Osteocyte (in vitro differentiated cells): Measurements from ENCODE around the gene VPS8. TPM values are rescaled to one million over a fixed set of nuclear protein-coding genes. Genes with fewer than 3 reads are reported as not detected.
A peak's percentile ranks its signal among the peaks of the same experiment; 100 is the strongest.

Experiments used
- DNase-seq: peaks from one replicate; pipeline ENCODE4 v3.0.0; 2021; ENCODE audit warnings: mixed read lengths; ENCODE audit not compliant: unreplicated experiment; ENCODE audit errors: extremely low spot score
- H3K27ac Mint-ChIP-seq: one replicate; pipeline ENCODE4 v1.8.0; 2021; ENCODE audit warnings: mild to moderate bottlenecking, mixed read lengths; ENCODE audit not compliant: unreplicated experiment
- H3K27me3 Mint-ChIP-seq: one replicate; pipeline ENCODE4 v1.8.0; 2021; ENCODE audit warnings: mixed read lengths; ENCODE audit not compliant: unreplicated experiment
- H3K36me3 Mint-ChIP-seq: one replicate; pipeline ENCODE4 v1.8.0; 2021; ENCODE audit warnings: mixed read lengths; ENCODE audit not compliant: unreplicated experiment
- H3K4me1 Mint-ChIP-seq: one replicate; pipeline ENCODE4 v1.8.0; 2021; ENCODE audit warnings: mixed read lengths; ENCODE audit not compliant: unreplicated experiment
- H3K4me3 Mint-ChIP-seq: one replicate; pipeline ENCODE4 v1.8.0; 2021; ENCODE audit warnings: mild to moderate bottlenecking, moderate library complexity, mixed read lengths; ENCODE audit not compliant: unreplicated experiment
- H3K9me3 Mint-ChIP-seq: one replicate; pipeline ENCODE4 v1.8.0; 2021; ENCODE audit warnings: mixed read lengths; ENCODE audit not compliant: unreplicated experiment
- long read RNA-seq: library from polyadenylated mRNA; unstranded; transcript quantifications from one replicate; pipeline ENCODE4 v2.0.0, GENCODE V29; 2021
- total RNA-seq: library from RNA; stranded (reverse); gene quantifications from 2 replicates; pipeline ENCODE4 v1.2.1, GENCODE V29; 2021
- TF ChIP-seq, protein P1 (sequence below): fragments of 200-600 bp; sonication (generic); IDR thresholded peaks from 2 replicates; pipeline ENCODE4 v1.5.0; 2021; ENCODE audit warnings: antibody characterized with exemption, mild to moderate bottlenecking, moderate library complexity

The VPS8 gene, protein sequence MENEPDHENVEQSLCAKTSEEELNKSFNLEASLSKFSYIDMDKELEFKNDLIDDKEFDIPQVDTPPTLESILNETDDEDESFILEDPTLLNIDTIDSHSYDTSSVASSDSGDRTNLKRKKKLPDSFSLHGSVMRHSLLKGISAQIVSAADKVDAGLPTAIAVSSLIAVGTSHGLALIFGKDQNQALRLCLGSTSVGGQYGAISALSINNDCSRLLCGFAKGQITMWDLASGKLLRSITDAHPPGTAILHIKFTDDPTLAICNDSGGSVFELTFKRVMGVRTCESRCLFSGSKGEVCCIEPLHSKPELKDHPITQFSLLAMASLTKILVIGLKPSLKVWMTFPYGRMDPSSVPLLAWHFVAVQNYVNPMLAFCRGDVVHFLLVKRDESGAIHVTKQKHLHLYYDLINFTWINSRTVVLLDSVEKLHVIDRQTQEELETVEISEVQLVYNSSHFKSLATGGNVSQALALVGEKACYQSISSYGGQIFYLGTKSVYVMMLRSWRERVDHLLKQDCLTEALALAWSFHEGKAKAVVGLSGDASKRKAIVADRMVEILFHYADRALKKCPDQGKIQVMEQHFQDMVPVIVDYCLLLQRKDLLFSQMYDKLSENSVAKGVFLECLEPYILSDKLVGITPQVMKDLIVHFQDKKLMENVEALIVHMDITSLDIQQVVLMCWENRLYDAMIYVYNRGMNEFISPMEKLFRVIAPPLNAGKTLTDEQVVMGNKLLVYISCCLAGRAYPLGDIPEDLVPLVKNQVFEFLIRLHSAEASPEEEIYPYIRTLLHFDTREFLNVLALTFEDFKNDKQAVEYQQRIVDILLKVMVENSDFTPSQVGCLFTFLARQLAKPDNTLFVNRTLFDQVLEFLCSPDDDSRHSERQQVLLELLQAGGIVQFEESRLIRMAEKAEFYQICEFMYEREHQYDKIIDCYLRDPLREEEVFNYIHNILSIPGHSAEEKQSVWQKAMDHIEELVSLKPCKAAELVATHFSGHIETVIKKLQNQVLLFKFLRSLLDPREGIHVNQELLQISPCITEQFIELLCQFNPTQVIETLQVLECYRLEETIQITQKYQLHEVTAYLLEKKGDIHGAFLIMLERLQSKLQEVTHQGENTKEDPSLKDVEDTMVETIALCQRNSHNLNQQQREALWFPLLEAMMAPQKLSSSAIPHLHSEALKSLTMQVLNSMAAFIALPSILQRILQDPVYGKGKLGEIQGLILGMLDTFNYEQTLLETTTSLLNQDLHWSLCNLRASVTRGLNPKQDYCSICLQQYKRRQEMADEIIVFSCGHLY (N-terminal part only)
- total RNA-seq: 53.5 and 58.2 TPM in 2 replicates
- long read RNA-seq, full-length matches to known transcripts: 14 of 77 reads
- long read RNA-seq, partial matches to known transcripts: 41 of 77 reads
- long read RNA-seq, other reads (novel, unspliced or antisense): 22 of 77 reads

DNA sequence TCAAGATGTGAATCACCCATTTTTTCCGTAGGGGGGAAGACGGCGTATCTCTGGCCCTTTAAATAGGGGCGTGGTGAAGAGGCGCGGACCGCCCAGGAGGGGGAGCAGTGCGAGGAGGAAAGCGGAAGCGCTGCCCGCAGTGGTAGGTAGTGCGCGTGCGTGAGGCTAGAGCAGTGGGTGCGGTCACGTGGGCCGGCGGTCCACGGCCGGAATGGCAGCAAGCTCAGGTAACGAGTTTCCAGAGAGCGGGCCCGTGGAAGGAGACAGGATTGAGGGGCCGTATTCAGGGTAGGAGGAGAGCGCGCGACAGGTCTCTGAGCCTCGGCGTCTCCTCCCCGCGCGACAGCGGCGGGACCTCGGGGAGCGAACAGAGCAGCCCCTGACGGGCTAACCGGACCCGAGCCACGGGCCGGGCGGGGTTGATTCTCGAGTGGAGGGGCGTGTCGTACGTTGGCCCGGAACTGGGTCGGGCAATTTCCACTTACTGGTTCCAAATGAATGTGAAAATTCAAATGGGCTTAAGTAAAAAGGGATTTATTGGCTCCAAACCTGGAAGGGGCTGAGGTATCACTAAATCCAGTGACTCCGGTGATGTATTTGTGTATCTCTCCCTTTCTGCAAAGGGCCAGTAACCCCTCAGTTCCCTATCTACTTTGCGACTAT, at the start of gene VPS8:
VPS8 (plus strand) TSS at position 168 of the 663 bp plus-strand sequence. CDS start 12,467 bp downstream, outside the sequence.
- Mint-ChIP-seq H3K4me3 (peak within 1 kb of the TSS; percentile 90), H3K27ac (peak within 1 kb of the TSS; percentile 84), H3K36me3 (peaks cover 8% of the 10 kb centered on the region), H3K9me3 (no peaks in the 10 kb centered on the region), H3K27me3 (peaks cover 12% of the 10 kb centered on the region), H3K4me1 (peaks cover 14% of the 10 kb centered on the region)
- TF ChIP-seq, protein P1, sequence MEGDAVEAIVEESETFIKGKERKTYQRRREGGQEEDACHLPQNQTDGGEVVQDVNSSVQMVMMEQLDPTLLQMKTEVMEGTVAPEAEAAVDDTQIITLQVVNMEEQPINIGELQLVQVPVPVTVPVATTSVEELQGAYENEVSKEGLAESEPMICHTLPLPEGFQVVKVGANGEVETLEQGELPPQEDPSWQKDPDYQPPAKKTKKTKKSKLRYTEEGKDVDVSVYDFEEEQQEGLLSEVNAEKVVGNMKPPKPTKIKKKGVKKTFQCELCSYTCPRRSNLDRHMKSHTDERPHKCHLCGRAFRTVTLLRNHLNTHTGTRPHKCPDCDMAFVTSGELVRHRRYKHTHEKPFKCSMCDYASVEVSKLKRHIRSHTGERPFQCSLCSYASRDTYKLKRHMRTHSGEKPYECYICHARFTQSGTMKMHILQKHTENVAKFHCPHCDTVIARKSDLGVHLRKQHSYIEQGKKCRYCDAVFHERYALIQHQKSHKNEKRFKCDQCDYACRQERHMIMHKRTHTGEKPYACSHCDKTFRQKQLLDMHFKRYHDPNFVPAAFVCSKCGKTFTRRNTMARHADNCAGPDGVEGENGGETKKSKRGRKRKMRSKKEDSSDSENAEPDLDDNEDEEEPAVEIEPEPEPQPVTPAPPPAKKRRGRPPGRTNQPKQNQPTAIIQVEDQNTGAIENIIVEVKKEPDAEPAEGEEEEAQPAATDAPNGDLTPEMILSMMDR: peak; percentile 77
- peak; percentile 98 for DNase-seq

DNA sequence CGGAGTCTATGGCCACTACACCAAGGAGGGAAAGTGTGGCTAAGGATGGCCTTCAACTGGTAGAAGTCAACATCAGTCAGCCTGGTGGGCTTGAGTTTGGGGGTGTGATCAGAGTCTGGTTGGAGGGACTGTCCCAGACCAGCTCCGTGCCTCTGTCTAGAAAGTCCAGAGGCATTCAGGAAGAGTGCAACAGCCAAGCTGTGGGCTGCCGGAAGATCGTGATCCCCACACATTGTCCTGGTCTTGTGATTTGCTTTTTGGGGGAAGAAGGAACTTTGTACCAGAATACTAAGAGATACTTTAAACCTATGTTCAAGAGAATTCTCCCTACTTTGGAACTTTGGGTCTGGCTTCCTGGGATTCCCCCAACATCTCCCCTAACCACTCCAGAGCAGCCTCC, 47.8 kb upstream of the VPS8 start:
- Mint-ChIP-seq H3K4me1 (peaks cover 25% of the 10 kb centered on the region), H3K27me3 (peaks cover 23% of the 10 kb centered on the region), H3K36me3 (no peaks in the 10 kb centered on the region), H3K9me3 (no peaks in the 10 kb centered on the region), H3K27ac (no peak overlapping the region), H3K4me3 (no peak overlapping the region)
- DNase-seq: no peak
- TF ChIP-seq, protein P1: no peak

DNA sequence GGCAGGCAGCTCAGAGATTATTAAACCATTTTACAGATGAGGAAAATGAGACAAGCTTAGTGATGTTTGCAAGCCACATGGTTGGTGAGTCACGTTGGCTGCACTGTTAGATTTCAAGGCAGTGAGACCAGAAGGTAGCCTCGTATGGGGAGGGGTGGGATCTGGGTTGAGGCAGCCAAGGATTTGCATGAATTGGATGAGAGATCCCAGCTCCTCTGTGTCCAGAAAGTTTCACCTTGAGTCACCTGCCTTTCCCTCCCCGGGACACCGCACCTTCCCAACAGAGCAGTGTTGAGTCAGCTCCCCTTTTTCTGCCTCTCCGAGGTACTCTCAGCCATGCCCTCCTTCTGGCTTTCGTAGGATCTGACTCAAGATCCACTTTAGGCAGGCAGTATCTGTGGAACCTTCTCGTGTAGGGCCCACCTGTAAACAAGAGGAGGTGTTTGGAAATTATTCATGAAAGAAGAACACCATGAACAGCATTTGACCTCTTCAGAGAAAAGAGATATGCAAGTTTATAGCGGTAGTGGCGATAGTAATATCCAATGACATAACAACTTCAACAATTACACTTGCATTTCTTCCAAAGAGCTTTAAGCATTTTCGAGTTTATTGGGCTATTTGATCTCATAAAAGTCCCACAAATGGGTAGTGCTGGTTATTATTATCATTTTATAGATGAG, 46.8 kb upstream of the VPS8 start:
- TF ChIP-seq, protein P1: no peak
- no peak for DNase-seq
- no peaks in the 10 kb centered on the region for H3K36me3 Mint-ChIP-seq
- peaks cover 23% of the 10 kb centered on the region for H3K4me1 Mint-ChIP-seq
- no peak overlapping the region for H3K4me3 Mint-ChIP-seq
- peaks cover 23% of the 10 kb centered on the region for H3K27me3 Mint-ChIP-seq
- H3K27ac Mint-ChIP-seq: no peak overlapping the region
- no peaks in the 10 kb centered on the region for H3K9me3 Mint-ChIP-seq

DNA sequence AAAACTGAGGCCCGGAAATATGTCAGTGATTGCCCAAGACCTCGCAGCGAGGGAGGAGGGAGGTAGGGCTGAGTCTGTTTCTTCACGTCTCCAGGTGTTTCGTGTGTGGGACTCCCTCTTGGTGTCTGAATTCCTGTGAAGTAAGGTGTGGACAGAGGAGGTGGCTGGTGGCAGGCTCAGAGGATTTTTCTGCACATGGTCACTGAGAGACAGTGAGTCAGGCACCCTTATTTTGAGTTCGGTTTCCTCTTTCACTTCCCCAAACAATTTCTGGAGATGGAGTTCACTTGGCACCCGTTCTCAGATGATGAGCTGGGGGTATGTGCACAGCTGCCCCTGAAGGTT, 46.3 kb upstream of the VPS8 start:
- peaks cover 24% of the 10 kb centered on the region for H3K4me1 Mint-ChIP-seq
- H3K4me3 Mint-ChIP-seq: no peak overlapping the region
- no peak overlapping the region for H3K27ac Mint-ChIP-seq
- H3K9me3 Mint-ChIP-seq: no peaks in the 10 kb centered on the region
- TF ChIP-seq, protein P1: no peak
- H3K36me3 Mint-ChIP-seq: no peaks in the 10 kb centered on the region
- DNase-seq: no peak
- peaks cover 23% of the 10 kb centered on the region for H3K27me3 Mint-ChIP-seq
